Measurements from ENCODE around the gene TNFAIP8L1. TPM values are rescaled to one million over a fixed set of nuclear protein-coding genes. Genes with fewer than 3 reads are reported as not detected.
"Not testable (repeated sequence)": the region's sequence is repeated elsewhere in the genome, so short reads cannot be mapped to it uniquely, and the experiment has no call there.

TNFAIP8L1 gene
- 16.1 and 16.9 TPM in 2 replicates for total RNA-seq

- H3K36me3 Mint-ChIP-seq (ENCODE audit: low read depth), result no peaks in the 10 kb centered on the region
- H3K4me3 Mint-ChIP-seq (ENCODE audit: low read depth), result peak within 1 kb of the TSS; percentile 100
- no peaks in the 10 kb centered on the region for H3K27me3 Mint-ChIP-seq (ENCODE audit: low read depth)
- peaks cover 27% of the 10 kb centered on the region for H3K4me1 Mint-ChIP-seq (ENCODE audit: low read depth)
- DNase-seq (ENCODE audit: low spot score), result peak; percentile 96
- intact Hi-C loops (cut with micrococcal nuclease), result loop anchor here (5.0 kb wide), 1 partner anchor 82 kb away; the partner anchor contains the start of gene SEMA6B
- peak within 1 kb of the TSS; percentile 98 for H3K27ac Mint-ChIP-seq
- H3K9me3 Mint-ChIP-seq, result no peaks in the 10 kb centered on the region
These were observed at the start of gene TNFAIP8L1 for GRCh38 chr19:4638828-4639530. TNFAIP8L1 (plus strand) TSS chr19:4639516; CDS start chr19:4651870, 12,354 bp downstream.

GRCh38 chr19:4589579-4590410 is 49.5 kb upstream of the TNFAIP8L1 start:
- intact Hi-C loops (cut with micrococcal nuclease), result no loop called here
- no peaks in the 10 kb centered on the region for H3K4me1 Mint-ChIP-seq (ENCODE audit: low read depth)
- no peak for DNase-seq (ENCODE audit: low spot score)
- no peak overlapping the region for H3K4me3 Mint-ChIP-seq (ENCODE audit: low read depth)
- H3K27me3 Mint-ChIP-seq (ENCODE audit: low read depth), result peaks cover 33% of the 10 kb centered on the region
- H3K36me3 Mint-ChIP-seq (ENCODE audit: low read depth), result no peaks in the 10 kb centered on the region
- no peaks in the 10 kb centered on the region for H3K9me3 Mint-ChIP-seq
- no peak overlapping the region for H3K27ac Mint-ChIP-seq

- Mint-ChIP-seq H3K36me3 (ENCODE audit: low read depth) (no peaks in the 10 kb centered on the region), H3K4me3 (ENCODE audit: low read depth) (no peak overlapping the region), H3K9me3 (no peaks in the 10 kb centered on the region), H3K27ac (no peak overlapping the region), H3K4me1 (ENCODE audit: low read depth) (no peaks in the 10 kb centered on the region), H3K27me3 (ENCODE audit: low read depth) (peaks cover 30% of the 10 kb centered on the region)
- intact Hi-C loops (cut with micrococcal nuclease), result no loop called here
- no peak for DNase-seq (ENCODE audit: low spot score)
These were observed 48.8 kb upstream of the TNFAIP8L1 start for GRCh38 chr19:4590559-4590958.

GRCh38 chr19:4591320-4591719 is 48.0 kb upstream of the TNFAIP8L1 start:
- Mint-ChIP-seq H3K4me1 (ENCODE audit: low read depth) (no peaks in the 10 kb centered on the region), H3K36me3 (ENCODE audit: low read depth) (no peaks in the 10 kb centered on the region), H3K4me3 (ENCODE audit: low read depth) (no peak overlapping the region), H3K27me3 (ENCODE audit: low read depth) (peaks cover 24% of the 10 kb centered on the region), H3K27ac (no peak overlapping the region), H3K9me3 (no peaks in the 10 kb centered on the region)
- DNase-seq (ENCODE audit: low spot score), result no peak
- intact Hi-C loops (cut with micrococcal nuclease), result no loop called here

GRCh38 chr19:4592445-4592844 is 46.9 kb upstream of the TNFAIP8L1 start:
- Mint-ChIP-seq H3K4me3 (ENCODE audit: low read depth) (no peak overlapping the region), H3K9me3 (no peaks in the 10 kb centered on the region), H3K27ac (no peak overlapping the region), H3K4me1 (ENCODE audit: low read depth) (peaks cover 2% of the 10 kb centered on the region), H3K27me3 (ENCODE audit: low read depth) (peaks cover 29% of the 10 kb centered on the region), H3K36me3 (ENCODE audit: low read depth) (no peaks in the 10 kb centered on the region)
- no peak for DNase-seq (ENCODE audit: low spot score)
- intact Hi-C loops (cut with micrococcal nuclease), result no loop called here

GRCh38 chr19:4593409-4593851 is 45.9 kb upstream of the TNFAIP8L1 start:
- peaks cover 2% of the 10 kb centered on the region for H3K4me1 Mint-ChIP-seq (ENCODE audit: low read depth)
- H3K27me3 Mint-ChIP-seq (ENCODE audit: low read depth), result peaks cover 27% of the 10 kb centered on the region
- H3K4me3 Mint-ChIP-seq (ENCODE audit: low read depth), result no peak overlapping the region
- no peaks in the 10 kb centered on the region for H3K9me3 Mint-ChIP-seq
- DNase-seq (ENCODE audit: low spot score), result no peak
- no peak overlapping the region for H3K27ac Mint-ChIP-seq
- intact Hi-C loops (cut with micrococcal nuclease), result no loop called here
- H3K36me3 Mint-ChIP-seq (ENCODE audit: low read depth), result no peaks in the 10 kb centered on the region

- DNase-seq (ENCODE audit: low spot score), result no peak
These were observed 45.1 kb upstream of the TNFAIP8L1 start for GRCh38 chr19:4594201-4594600.

GRCh38 chr19:4595158-4595557 is 44.2 kb upstream of the TNFAIP8L1 start:
- H3K9me3 Mint-ChIP-seq; H3K4me1 Mint-ChIP-seq (ENCODE audit: low read depth); DNase-seq (ENCODE audit: low spot score); H3K36me3 Mint-ChIP-seq (ENCODE audit: low read depth); H3K27ac Mint-ChIP-seq; intact Hi-C loops (cut with micrococcal nuclease); H3K4me3 Mint-ChIP-seq (ENCODE audit: low read depth): not testable (repeated sequence)
- H3K27me3 Mint-ChIP-seq (ENCODE audit: low read depth), result peaks cover 33% of the 10 kb centered on the region

More at GRCh38 chr19:4594201-4594600, 45.1 kb upstream of the TNFAIP8L1 start:
- no peak overlapping the region for H3K27ac Mint-ChIP-seq
- no peaks in the 10 kb centered on the region for H3K36me3 Mint-ChIP-seq (ENCODE audit: low read depth)
- intact Hi-C loops (cut with micrococcal nuclease), result no loop called here
- no peak overlapping the region for H3K4me3 Mint-ChIP-seq (ENCODE audit: low read depth)
- H3K9me3 Mint-ChIP-seq, result no peaks in the 10 kb centered on the region
- H3K27me3 Mint-ChIP-seq (ENCODE audit: low read depth), result peaks cover 29% of the 10 kb centered on the region
- H3K4me1 Mint-ChIP-seq (ENCODE audit: low read depth), result peaks cover 2% of the 10 kb centered on the region

- H3K27ac Mint-ChIP-seq, result no peak overlapping the region
- no peak for DNase-seq (ENCODE audit: low spot score)
- no peak overlapping the region for H3K4me3 Mint-ChIP-seq (ENCODE audit: low read depth)
- H3K27me3 Mint-ChIP-seq (ENCODE audit: low read depth), result peaks cover 36% of the 10 kb centered on the region
- intact Hi-C loops (cut with micrococcal nuclease), result no loop called here
- no peaks in the 10 kb centered on the region for H3K9me3 Mint-ChIP-seq
- peaks cover 2% of the 10 kb centered on the region for H3K4me1 Mint-ChIP-seq (ENCODE audit: low read depth)
- H3K36me3 Mint-ChIP-seq (ENCODE audit: low read depth), result no peaks in the 10 kb centered on the region
These were observed 43.0 kb upstream of the TNFAIP8L1 start for GRCh38 chr19:4596033-4596904.

- intact Hi-C loops (cut with micrococcal nuclease), result no loop called here
- Mint-ChIP-seq H3K27me3 (ENCODE audit: low read depth) (peaks cover 33% of the 10 kb centered on the region), H3K4me3 (ENCODE audit: low read depth) (peak overlapping the region; percentile 39), H3K27ac (no peak overlapping the region), H3K4me1 (ENCODE audit: low read depth) (peaks cover 2% of the 10 kb centered on the region), H3K36me3 (ENCODE audit: low read depth) (no peaks in the 10 kb centered on the region), H3K9me3 (no peaks in the 10 kb centered on the region)
- peak; percentile 13 for DNase-seq (ENCODE audit: low spot score)
These were observed 41.9 kb upstream of the TNFAIP8L1 start for GRCh38 chr19:4597278-4597974.

GRCh38 chr19:4597975-4598671 is 41.2 kb upstream of the TNFAIP8L1 start:
- Mint-ChIP-seq H3K36me3 (ENCODE audit: low read depth) (no peaks in the 10 kb centered on the region), H3K27ac (no peak overlapping the region), H3K4me3 (ENCODE audit: low read depth) (no peak overlapping the region), H3K9me3 (no peaks in the 10 kb centered on the region), H3K4me1 (ENCODE audit: low read depth) (peaks cover 2% of the 10 kb centered on the region), H3K27me3 (ENCODE audit: low read depth) (peaks cover 29% of the 10 kb centered on the region)
- intact Hi-C loops (cut with micrococcal nuclease), result no loop called here
- peak; percentile 16 for DNase-seq (ENCODE audit: low spot score)
